ENCODE data around the gene WFDC1.

GRCh38 chr16:84334058-84334457 lies 39.4 kb downstream of the WFDC1 start:
- TF ChIP-seq POLR2A (IDR thresholded peaks at IDR 0.05; ENCODE audit: extremely low read depth, insufficient read length) (no peak), CTCF (IDR thresholded peaks at IDR 0.05; ENCODE audit: low read depth, low read length) (no peak), MAX (IDR thresholded peaks at IDR 0.05; ENCODE audit: low read depth, low read length) (no peak), MYC (IDR thresholded peaks at IDR 0.05; ENCODE audit: low read depth, low read length) (no peak)

Measured in NB4 (cell line).